Measurements from ENCODE around the gene RSPRY1. TPM values are rescaled to one million over a fixed set of nuclear protein-coding genes. Genes with fewer than 3 reads are reported as not detected.

RSPRY1 gene
- total RNA-seq, 1 donor from 2014 or later = 38.9 TPM

DNA sequence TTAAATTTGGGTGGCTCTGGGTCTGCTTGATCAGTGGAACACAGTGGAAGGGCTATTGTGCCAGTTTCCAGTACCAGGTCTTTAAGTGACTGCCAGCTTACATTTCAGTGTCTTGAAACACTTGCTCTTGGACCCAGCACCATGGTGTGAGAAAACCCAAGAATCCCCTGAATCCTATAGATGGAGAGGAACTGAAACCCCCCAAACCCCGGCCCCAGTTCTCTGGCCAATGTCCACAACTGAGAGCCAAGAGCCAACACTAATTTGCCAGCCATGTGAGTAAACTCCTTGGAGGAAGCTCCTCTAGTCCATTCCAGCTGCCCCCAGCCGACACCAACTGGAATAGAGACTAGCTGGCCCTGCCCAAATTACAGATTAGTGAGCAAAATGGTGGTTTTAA lies 56.5 kb downstream of the RSPRY1 start:
- H3K36me3 Mint-ChIP-seq (ENCODE audit: low read depth) = peaks cover 9% of the 10 kb centered on the region
- H3K4me3 Mint-ChIP-seq (ENCODE audit: unreplicated experiment) = no peak overlapping the region
- TF ChIP-seq, protein P1, sequence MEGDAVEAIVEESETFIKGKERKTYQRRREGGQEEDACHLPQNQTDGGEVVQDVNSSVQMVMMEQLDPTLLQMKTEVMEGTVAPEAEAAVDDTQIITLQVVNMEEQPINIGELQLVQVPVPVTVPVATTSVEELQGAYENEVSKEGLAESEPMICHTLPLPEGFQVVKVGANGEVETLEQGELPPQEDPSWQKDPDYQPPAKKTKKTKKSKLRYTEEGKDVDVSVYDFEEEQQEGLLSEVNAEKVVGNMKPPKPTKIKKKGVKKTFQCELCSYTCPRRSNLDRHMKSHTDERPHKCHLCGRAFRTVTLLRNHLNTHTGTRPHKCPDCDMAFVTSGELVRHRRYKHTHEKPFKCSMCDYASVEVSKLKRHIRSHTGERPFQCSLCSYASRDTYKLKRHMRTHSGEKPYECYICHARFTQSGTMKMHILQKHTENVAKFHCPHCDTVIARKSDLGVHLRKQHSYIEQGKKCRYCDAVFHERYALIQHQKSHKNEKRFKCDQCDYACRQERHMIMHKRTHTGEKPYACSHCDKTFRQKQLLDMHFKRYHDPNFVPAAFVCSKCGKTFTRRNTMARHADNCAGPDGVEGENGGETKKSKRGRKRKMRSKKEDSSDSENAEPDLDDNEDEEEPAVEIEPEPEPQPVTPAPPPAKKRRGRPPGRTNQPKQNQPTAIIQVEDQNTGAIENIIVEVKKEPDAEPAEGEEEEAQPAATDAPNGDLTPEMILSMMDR (IDR thresholded peaks at IDR 0.05) = no peak
- peaks cover 18% of the 10 kb centered on the region for H3K4me1 Mint-ChIP-seq (ENCODE audit: low read depth)
- H3K9me3 Mint-ChIP-seq (ENCODE audit: low read depth) = no peaks in the 10 kb centered on the region
- DNase-seq (ENCODE audit: low spot score) = no peak
- H3K27me3 Mint-ChIP-seq (ENCODE audit: low read depth) = no peaks in the 10 kb centered on the region
- peak overlapping the region; percentile 17 for H3K27ac Mint-ChIP-seq (ENCODE audit: unreplicated experiment)

DNA sequence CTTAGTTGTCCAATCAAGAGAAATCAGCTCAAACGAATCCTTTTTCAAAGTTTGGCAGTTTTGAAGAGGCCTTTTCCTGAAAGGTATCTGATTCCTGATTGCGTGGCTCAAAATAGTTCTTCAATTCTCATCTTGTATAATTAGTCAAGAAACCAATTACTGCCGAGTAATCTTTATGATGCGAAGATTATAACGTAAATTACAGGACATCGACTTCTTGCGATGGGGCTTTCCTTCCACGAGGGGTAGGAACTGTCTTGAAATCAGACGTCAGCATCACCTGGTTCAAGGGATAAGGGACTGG lies 58.3 kb downstream of the RSPRY1 start:
- no peak for DNase-seq (ENCODE audit: low spot score)
- TF ChIP-seq, protein P1 (IDR thresholded peaks at IDR 0.05) = no peak
- Mint-ChIP-seq H3K36me3 (ENCODE audit: low read depth) (peaks cover 9% of the 10 kb centered on the region), H3K27me3 (ENCODE audit: low read depth) (no peaks in the 10 kb centered on the region), H3K27ac (ENCODE audit: unreplicated experiment) (peak overlapping the region; percentile 95), H3K9me3 (ENCODE audit: low read depth) (no peaks in the 10 kb centered on the region), H3K4me3 (ENCODE audit: unreplicated experiment) (peak overlapping the region; percentile 84), H3K4me1 (ENCODE audit: low read depth) (peaks cover 18% of the 10 kb centered on the region)

DNA sequence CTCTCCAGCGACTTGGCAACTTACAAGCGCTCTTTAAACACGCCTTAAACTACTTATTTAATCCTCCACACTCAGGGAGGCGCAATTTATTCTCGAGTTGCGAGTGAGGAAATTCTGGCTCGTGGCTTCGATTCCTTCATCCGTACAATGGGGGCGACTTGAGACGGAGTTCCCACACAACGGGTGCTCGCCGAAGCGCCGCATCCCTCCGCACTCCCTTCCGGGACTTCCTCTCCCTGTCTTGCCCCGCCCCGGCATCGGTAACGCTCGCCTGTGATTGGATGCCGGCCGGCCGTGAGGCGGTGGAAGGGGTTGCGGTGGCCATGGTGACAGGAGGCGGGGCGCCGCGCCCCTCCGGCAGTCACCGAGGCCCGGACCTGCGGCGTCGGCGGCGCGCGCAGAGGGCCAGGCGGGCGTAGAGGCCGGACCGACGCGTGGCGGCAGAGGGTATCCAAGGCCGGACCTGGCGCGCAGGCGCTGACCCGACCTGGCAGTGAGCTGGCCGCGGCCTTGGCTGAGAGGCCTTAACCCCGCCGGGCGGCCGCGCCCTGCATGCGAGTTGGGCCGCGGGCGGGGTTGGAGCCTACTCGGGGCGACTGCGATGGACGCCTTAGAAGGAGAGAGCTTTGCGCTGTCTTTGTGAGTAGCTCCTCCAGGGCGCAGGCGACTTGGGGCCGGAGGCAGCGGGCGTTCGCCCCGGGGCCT lies 58.8 kb downstream of the RSPRY1 start, which contains the start of gene ARL2BP:
Gene ARL2BP (plus strand): TSS at position 493 of the 705 bp plus-strand sequence. CDS start 109 bp downstream, at position 602.
- Mint-ChIP-seq H3K9me3 (ENCODE audit: low read depth) (no peaks in the 10 kb centered on the region), H3K27me3 (ENCODE audit: low read depth) (no peaks in the 10 kb centered on the region), H3K4me3 (ENCODE audit: unreplicated experiment) (peak within 1 kb of the TSS; percentile 84), H3K27ac (ENCODE audit: unreplicated experiment) (peak within 1 kb of the TSS; percentile 95), H3K36me3 (ENCODE audit: low read depth) (peaks cover 11% of the 10 kb centered on the region), H3K4me1 (ENCODE audit: low read depth) (peaks cover 18% of the 10 kb centered on the region)
- TF ChIP-seq, protein P1 (IDR thresholded peaks at IDR 0.05) = peak; percentile 60
- peak; percentile 100 for DNase-seq (ENCODE audit: low spot score)

DNA sequence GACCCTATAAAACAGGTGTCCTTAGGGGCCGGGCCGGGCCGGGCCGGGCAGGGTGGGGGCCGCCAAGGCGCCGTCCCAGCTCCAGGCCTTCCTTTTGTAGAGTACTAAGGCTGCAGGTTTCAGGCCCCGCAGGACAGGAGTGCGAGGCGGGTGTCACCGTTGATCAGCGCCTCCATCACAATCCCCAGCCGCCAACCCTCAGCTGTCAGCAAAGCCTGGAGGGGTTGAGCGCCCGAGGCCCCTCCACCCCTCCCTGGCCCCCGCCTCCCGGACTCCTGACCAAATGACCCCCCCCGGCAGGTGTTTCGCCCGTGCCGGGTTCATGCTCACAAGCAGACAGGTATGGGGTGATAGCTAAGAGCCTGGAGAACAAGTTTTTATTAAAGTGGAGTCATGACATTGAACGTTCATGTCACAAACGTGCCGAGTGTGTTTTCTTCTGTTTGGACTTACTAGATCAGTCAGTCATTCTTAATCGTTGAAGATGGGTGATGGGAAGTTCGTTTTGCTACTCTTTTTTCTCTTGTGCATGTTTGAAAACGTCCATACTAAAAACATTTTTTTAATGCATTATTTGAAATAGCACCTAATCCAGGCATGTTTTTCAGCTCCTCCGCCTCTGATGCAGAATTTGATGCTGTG lies 59.5 kb downstream of the RSPRY1 start:
- H3K27ac Mint-ChIP-seq (ENCODE audit: unreplicated experiment) = peak overlapping the region; percentile 74
- TF ChIP-seq, protein P1 (IDR thresholded peaks at IDR 0.05) = no peak
- H3K27me3 Mint-ChIP-seq (ENCODE audit: low read depth) = no peaks in the 10 kb centered on the region
- H3K4me1 Mint-ChIP-seq (ENCODE audit: low read depth) = peaks cover 18% of the 10 kb centered on the region
- peak overlapping the region; percentile 81 for H3K4me3 Mint-ChIP-seq (ENCODE audit: unreplicated experiment)
- no peaks in the 10 kb centered on the region for H3K9me3 Mint-ChIP-seq (ENCODE audit: low read depth)
- peak; percentile 92 for DNase-seq (ENCODE audit: low spot score)
- H3K36me3 Mint-ChIP-seq (ENCODE audit: low read depth) = peaks cover 14% of the 10 kb centered on the region

DNA sequence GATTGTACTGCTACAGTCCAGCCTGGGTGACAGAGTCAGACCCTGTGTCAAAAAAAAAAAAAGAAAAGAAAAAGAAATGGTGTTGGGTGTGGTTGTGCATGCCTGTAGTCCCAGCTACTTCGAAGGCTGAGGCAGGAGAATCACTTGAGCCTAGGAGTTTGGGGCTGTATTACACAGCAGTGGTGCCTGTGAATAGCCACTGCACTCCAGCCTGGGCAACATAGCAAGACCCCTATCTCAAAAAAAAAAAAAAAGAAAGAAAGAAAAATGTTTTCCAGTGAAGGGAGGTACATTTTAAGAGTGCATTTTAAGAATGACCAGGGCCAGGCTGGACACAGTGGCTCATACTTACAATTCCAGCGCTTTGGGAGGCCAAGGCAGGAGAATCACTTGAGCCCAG lies 65.2 kb downstream of the RSPRY1 start:
- H3K4me1 Mint-ChIP-seq (ENCODE audit: low read depth) = peaks cover under 1% of the 10 kb centered on the region
- TF ChIP-seq, protein P1 (IDR thresholded peaks at IDR 0.05) = no peak
- no peaks in the 10 kb centered on the region for H3K27me3 Mint-ChIP-seq (ENCODE audit: low read depth)
- H3K36me3 Mint-ChIP-seq (ENCODE audit: low read depth) = peaks cover 27% of the 10 kb centered on the region
- H3K4me3 Mint-ChIP-seq (ENCODE audit: unreplicated experiment) = no peak overlapping the region
- no peak for DNase-seq (ENCODE audit: low spot score)
- no peaks in the 10 kb centered on the region for H3K9me3 Mint-ChIP-seq (ENCODE audit: low read depth)
- no peak overlapping the region for H3K27ac Mint-ChIP-seq (ENCODE audit: unreplicated experiment)

All from chondrocyte (in vitro differentiated cells).